ENCODE results near the gene RBMS3.

DNA sequence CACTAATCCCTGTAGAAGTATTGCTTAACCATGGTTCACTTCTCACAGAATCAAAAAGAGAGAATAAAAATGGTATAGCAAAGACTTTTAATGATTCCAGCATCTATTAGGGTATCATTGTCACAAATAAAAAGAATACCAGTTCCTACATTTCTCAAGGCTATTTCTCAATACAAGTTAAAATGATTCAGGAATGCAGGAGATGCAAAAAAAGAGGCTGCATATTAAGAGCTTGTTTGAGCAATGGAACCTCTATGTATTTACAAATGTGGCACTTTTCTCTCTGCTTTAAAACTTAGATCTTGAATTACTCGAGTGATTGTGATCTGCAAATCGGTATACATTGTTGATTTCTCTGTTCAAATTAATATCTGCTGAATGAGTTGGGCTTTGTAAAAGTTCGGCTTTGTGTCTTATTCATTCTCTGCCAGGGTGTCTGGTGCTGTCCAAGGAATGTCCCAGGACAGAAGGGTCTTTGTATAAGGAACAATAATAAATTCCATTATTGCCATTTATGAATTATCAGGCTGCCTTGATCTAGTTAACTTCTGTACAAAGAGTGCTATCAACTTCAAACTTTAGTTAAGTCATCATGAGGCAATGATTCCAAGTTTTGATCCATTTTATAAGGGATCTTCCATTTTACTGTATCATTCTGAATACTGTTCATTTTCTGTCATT lies 364.2 kb downstream of the RBMS3 start:
- TF ChIP-seq, protein P1, sequence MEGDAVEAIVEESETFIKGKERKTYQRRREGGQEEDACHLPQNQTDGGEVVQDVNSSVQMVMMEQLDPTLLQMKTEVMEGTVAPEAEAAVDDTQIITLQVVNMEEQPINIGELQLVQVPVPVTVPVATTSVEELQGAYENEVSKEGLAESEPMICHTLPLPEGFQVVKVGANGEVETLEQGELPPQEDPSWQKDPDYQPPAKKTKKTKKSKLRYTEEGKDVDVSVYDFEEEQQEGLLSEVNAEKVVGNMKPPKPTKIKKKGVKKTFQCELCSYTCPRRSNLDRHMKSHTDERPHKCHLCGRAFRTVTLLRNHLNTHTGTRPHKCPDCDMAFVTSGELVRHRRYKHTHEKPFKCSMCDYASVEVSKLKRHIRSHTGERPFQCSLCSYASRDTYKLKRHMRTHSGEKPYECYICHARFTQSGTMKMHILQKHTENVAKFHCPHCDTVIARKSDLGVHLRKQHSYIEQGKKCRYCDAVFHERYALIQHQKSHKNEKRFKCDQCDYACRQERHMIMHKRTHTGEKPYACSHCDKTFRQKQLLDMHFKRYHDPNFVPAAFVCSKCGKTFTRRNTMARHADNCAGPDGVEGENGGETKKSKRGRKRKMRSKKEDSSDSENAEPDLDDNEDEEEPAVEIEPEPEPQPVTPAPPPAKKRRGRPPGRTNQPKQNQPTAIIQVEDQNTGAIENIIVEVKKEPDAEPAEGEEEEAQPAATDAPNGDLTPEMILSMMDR (IDR thresholded peaks at IDR 0.05): no peak
- TF ChIP-seq POLR2A (IDR thresholded peaks at IDR 0.05): no peak

Measured in vagina (tissue), 2 donors.